GM19328 (cell line): ENCODE measurements around the gene OR5H1.
"Not testable (repeated sequence)": the region's sequence is repeated elsewhere in the genome, so short reads cannot be mapped to it uniquely, and the experiment has no call there.

Experiments used
- ATAC-seq: cut with Tn5 transposase; IDR thresholded peaks from one replicate; pipeline ENCODE4 v1.9.1; 2021; ENCODE audit warnings: mild to moderate bottlenecking, moderate library complexity; ENCODE audit not compliant: unreplicated experiment

Gene OR5H1

GRCh38 chr3:98130421-98130820 is at the start of gene OR5H1:
Gene OR5H1 (plus strand): TSS chr3:98130721. CDS start chr3:98132698, 1,977 bp downstream.
- no peak for ATAC-seq

GRCh38 chr3:98086873-98087272 is 43.6 kb upstream of the OR5H1 start, which contains the start of gene OR5AC2:
Gene OR5AC2 (plus strand): TSS chr3:98087173. CDS start chr3:98087173, 0 bp downstream.
- no peak for ATAC-seq

- no peak for ATAC-seq
These were observed 34.6 kb upstream of the OR5H1 start for GRCh38 chr3:98095882-98096281.

GRCh38 chr3:98099848-98100247 is 30.7 kb upstream of the OR5H1 start:
- no peak for ATAC-seq

GRCh38 chr3:98108162-98108561 is 22.4 kb upstream of the OR5H1 start:
- no peak for ATAC-seq

GRCh38 chr3:98109807-98110549 is 20.5 kb upstream of the OR5H1 start:
- ATAC-seq = no peak

GRCh38 chr3:98110550-98110908 is 20.0 kb upstream of the OR5H1 start:
- no peak for ATAC-seq

- no peak for ATAC-seq
These were observed 16.3 kb upstream of the OR5H1 start for GRCh38 chr3:98114264-98114663.

GRCh38 chr3:98115717-98116116 is 14.8 kb upstream of the OR5H1 start:
- no peak for ATAC-seq

GRCh38 chr3:98136631-98137030 is 6.1 kb downstream of the OR5H1 start:
- ATAC-seq = no peak

- not testable (repeated sequence) for ATAC-seq
These were observed 7.5 kb downstream of the OR5H1 start for GRCh38 chr3:98137826-98138557.

GRCh38 chr3:98140531-98140930 is 10.0 kb downstream of the OR5H1 start:
- ATAC-seq = no peak

GRCh38 chr3:98147179-98147578 is 16.7 kb downstream of the OR5H1 start, which contains the start of gene OR5H14:
Gene OR5H14 (plus strand): TSS chr3:98147479. CDS start chr3:98149386, 1,907 bp downstream.
- no peak for ATAC-seq

- ATAC-seq = no peak
These were observed 18.2 kb downstream of the OR5H1 start for GRCh38 chr3:98148751-98149150.

GRCh38 chr3:98149456-98149855 is 18.9 kb downstream of the OR5H1 start:
- not testable (repeated sequence) for ATAC-seq

GRCh38 chr3:98151241-98151640 is 20.7 kb downstream of the OR5H1 start:
- ATAC-seq = no peak

GRCh38 chr3:98166396-98166795 is 35.9 kb downstream of the OR5H1 start, which contains the start of gene OR5H15:
Gene OR5H15 (plus strand): TSS chr3:98166696. CDS start chr3:98168700, 2,004 bp downstream.
- ATAC-seq = no peak

GRCh38 chr3:98171071-98171470 is 40.5 kb downstream of the OR5H1 start:
- no peak for ATAC-seq

GRCh38 chr3:98172621-98173020 is 42.1 kb downstream of the OR5H1 start:
- ATAC-seq = no peak

GRCh38 chr3:98180319-98180890 is 49.9 kb downstream of the OR5H1 start:
- ATAC-seq = no peak

- no peak for ATAC-seq
These were observed 51.7 kb downstream of the OR5H1 start for GRCh38 chr3:98182196-98182595.

- no peak for ATAC-seq
These were observed 54.7 kb downstream of the OR5H1 start for GRCh38 chr3:98185180-98185579.
